GM19452 (cell line): Measurements from ENCODE around the gene KRT38.
"Not testable (repeated sequence)": the region's sequence is repeated elsewhere in the genome, so short reads cannot be mapped to it uniquely, and the experiment has no call there.

Experiments
- ATAC-seq: cut with Tn5 transposase; IDR thresholded peaks from one replicate; pipeline ENCODE4 v1.9.1; 2021; ENCODE audit not compliant: unreplicated experiment

KRT38 gene

GRCh38 chr17:41463746-41464145, 23.0 kb upstream of the KRT38 start:
- ATAC-seq: no peak

GRCh38 chr17:41462705-41463104, 21.9 kb upstream of the KRT38 start:
- no peak for ATAC-seq

GRCh38 chr17:41457676-41458075, 16.9 kb upstream of the KRT38 start:
- no peak for ATAC-seq

GRCh38 chr17:41456204-41456603, 15.4 kb upstream of the KRT38 start:
- ATAC-seq: no peak

- no peak for ATAC-seq
Observed at GRCh38 chr17:41455236-41455635, 14.5 kb upstream of the KRT38 start.

GRCh38 chr17:41453066-41453465, 12.3 kb upstream of the KRT38 start:
- no peak for ATAC-seq

- no peak for ATAC-seq
Observed at GRCh38 chr17:41452281-41452680, 11.5 kb upstream of the KRT38 start.

- ATAC-seq: no peak
Observed at GRCh38 chr17:41451154-41451728, 10.5 kb upstream of the KRT38 start.

GRCh38 chr17:41449008-41449407, 8.2 kb upstream of the KRT38 start:
- no peak for ATAC-seq

GRCh38 chr17:41448506-41448905, 7.7 kb upstream of the KRT38 start:
- no peak for ATAC-seq

GRCh38 chr17:41446806-41447205, 6.0 kb upstream of the KRT38 start:
- no peak for ATAC-seq

- ATAC-seq: no peak
Observed at GRCh38 chr17:41444640-41445039, 3.9 kb upstream of the KRT38 start.

- no peak for ATAC-seq
Observed at GRCh38 chr17:41444186-41444585, 3.4 kb upstream of the KRT38 start.

- ATAC-seq: no peak
Observed at GRCh38 chr17:41442739-41443138, 2.0 kb upstream of the KRT38 start.

GRCh38 chr17:41439375-41439774, 1.4 kb downstream of the KRT38 start:
- ATAC-seq: no peak

GRCh38 chr17:41437769-41438168, 3.0 kb downstream of the KRT38 start:
- ATAC-seq: no peak

GRCh38 chr17:41437254-41437653, 3.5 kb downstream of the KRT38 start:
- ATAC-seq: no peak

GRCh38 chr17:41434415-41434814, 6.4 kb downstream of the KRT38 start:
- ATAC-seq: no peak

- ATAC-seq: no peak
Observed at GRCh38 chr17:41434005-41434404, 6.8 kb downstream of the KRT38 start.

GRCh38 chr17:41433586-41433985, 7.2 kb downstream of the KRT38 start:
- no peak for ATAC-seq

GRCh38 chr17:41430376-41430775, 10.4 kb downstream of the KRT38 start:
- not testable (repeated sequence) for ATAC-seq

- ATAC-seq: no peak
Observed at GRCh38 chr17:41429667-41430066, 11.1 kb downstream of the KRT38 start.

GRCh38 chr17:41428591-41429291, 12.0 kb downstream of the KRT38 start:
- ATAC-seq: no peak
